Endodermal cell (in vitro differentiated cells): Measurements from ENCODE around the gene MYO16. TPM values are rescaled to one million over a fixed set of nuclear protein-coding genes. Genes with fewer than 3 reads are reported as not detected.

ENCODE experiments used
- DNase-seq: peaks from one replicate; pipeline ENCODE4 v3.0.0-alpha.2; 2017
- H3K27ac ChIP-seq: 2 replicates; pipeline ENCODE4 v1.5.1; 2013; ENCODE audit warnings: mild to moderate bottlenecking, low read depth, low read length, moderate library complexity
- H3K27me3 ChIP-seq: 2 replicates; pipeline ENCODE4 v1.6.1; 2013; ENCODE audit warnings: mild to moderate bottlenecking, low read length, moderate library complexity; ENCODE audit not compliant: insufficient read depth, control insufficient read depth, poor library complexity, severe bottlenecking
- H3K36me3 ChIP-seq: 2 replicates; pipeline ENCODE4 v1.7.0; 2013; ENCODE audit warnings: mild to moderate bottlenecking, low read length, moderate library complexity; ENCODE audit not compliant: control insufficient read depth, insufficient read depth
- H3K4me1 ChIP-seq: one replicate; pipeline ENCODE4 v1.7.0; 2013; ENCODE audit warnings: low read length; ENCODE audit not compliant: control insufficient read depth, insufficient read depth
- H3K4me3 ChIP-seq: 2 replicates; pipeline ENCODE4 v1.5.1; 2013; ENCODE audit warnings: mild to moderate bottlenecking, low read length, moderate library complexity
- H3K9ac ChIP-seq: 2 replicates; pipeline ENCODE4 v1.6.1; 2013; ENCODE audit warnings: mild to moderate bottlenecking, low read length, moderate library complexity; ENCODE audit not compliant: poor library complexity, severe bottlenecking; ENCODE audit errors: extremely low read depth
- H3K9me3 ChIP-seq: 2 replicates; pipeline ENCODE4 v1.6.1; 2013; ENCODE audit warnings: mild to moderate bottlenecking, low read length, moderate library complexity; ENCODE audit not compliant: control insufficient read depth
- H3K27ac Mint-ChIP-seq: 2 replicates; pipeline ENCODE4 v1.8.0; 2020; ENCODE audit warnings: mixed read lengths
- H3K27me3 Mint-ChIP-seq: 2 replicates; pipeline ENCODE4 v1.8.0; 2021; ENCODE audit warnings: mild to moderate bottlenecking, mixed read lengths; ENCODE audit not compliant: insufficient read depth
- H3K36me3 Mint-ChIP-seq: 2 replicates; pipeline ENCODE4 v1.8.0; 2020; ENCODE audit warnings: low read depth, mixed read lengths
- H3K4me1 Mint-ChIP-seq: 2 replicates; pipeline ENCODE4 v1.8.0; 2020; ENCODE audit warnings: mixed read lengths
- H3K4me3 Mint-ChIP-seq: 2 replicates; pipeline ENCODE4 v1.8.0; 2020; ENCODE audit warnings: mild to moderate bottlenecking, moderate library complexity, mixed read lengths
- H3K9me3 Mint-ChIP-seq: 2 replicates; pipeline ENCODE4 v1.8.0; 2020; ENCODE audit warnings: mild to moderate bottlenecking, mixed read lengths
- CTCF ChIP-seq: fragments of 200-600 bp; sonication (generic); conservative IDR thresholded peaks from 2 replicates; pipeline ENCODE4 v1.5.0; 2021; ENCODE audit warnings: antibody characterized with exemption, mild to moderate bottlenecking
- WGBS, 2 experiments: methylation state at CpG; one replicate each; pipeline versions ENCODE4 v1.1.5 to v1.1.7; 2013; ENCODE audit warnings: missing lambda C conversion rate in 2 of 2, mixed read lengths in 1 of 2; ENCODE audit not compliant: insufficient coverage in 1 of 2, insufficient read length in 1 of 2; 5-methylcytosine and 5-hydroxymethylcytosine counted together
- total RNA-seq, 2 donors: library from RNA; stranded (reverse); fragmentation: NEBNext Ultra II Directional in 1 of 2; extraction: Animal tissue kit (Norgen Biotek cat#: 25700) in 1 of 2; gene quantifications; 2 replicates in 1 of 2; 3 replicates in 1 of 2; pipeline ENCODE4 v1.2.1, GENCODE V29; 2021

The MYO16 gene
- total RNA-seq, 2 donors from 2014 or later = 0.70 to 1.2 TPM

DNA sequence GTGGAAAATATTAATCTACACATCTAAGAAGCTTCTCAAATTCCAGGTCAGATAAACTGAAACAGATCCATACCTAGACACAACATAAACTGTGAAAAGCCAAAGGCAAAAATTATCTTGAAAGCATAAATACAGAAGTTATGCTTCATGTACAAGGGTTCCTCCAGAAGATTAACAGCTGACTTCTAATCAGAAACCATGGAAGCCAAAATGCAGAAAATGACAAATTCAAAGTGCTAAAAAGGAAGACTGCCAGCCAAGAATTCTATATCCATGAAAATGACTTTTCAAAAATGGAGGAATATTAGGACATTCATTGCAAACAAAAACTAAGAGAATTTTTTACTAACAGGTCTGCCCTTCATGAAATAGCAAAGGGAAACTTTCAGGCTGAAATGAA, 72.8 kb downstream of the MYO16 start:
- H3K27me3 Mint-ChIP-seq = no peaks in the 10 kb centered on the region

DNA sequence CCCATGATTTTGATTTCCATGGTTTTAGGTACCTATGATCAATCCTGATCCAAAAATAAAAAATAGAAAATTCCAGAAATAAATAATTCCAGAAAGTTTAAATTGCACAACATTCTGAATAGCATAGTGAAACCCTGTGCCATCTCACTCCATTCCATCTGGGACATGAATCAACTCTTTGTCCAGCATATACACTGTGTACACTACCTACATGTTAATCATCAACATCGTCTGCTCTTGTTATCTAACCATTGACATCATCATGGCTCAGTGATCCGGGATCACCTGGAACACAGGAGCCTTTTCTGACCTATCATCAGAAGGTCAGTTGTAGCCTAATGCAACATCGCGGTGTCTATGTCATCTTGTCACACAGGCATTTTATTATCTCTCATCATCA, 75.6 kb downstream of the MYO16 start:
- Histone ChIP-seq H3K27ac (no peak overlapping the region), H3K9ac (no peak overlapping the region), H3K36me3 (no peaks in the 10 kb centered on the region), H3K4me1 (no peaks in the 10 kb centered on the region), H3K27me3 (no peaks in the 10 kb centered on the region), H3K4me3 (no peak overlapping the region), H3K9me3 (peaks cover 11% of the 10 kb centered on the region)
- WGBS, 2 experiments = 93 to 95% methylated on average over 2 to 4 of the region's 4 CpGs
- Mint-ChIP-seq H3K4me3 (no peak overlapping the region), H3K27me3 (no peaks in the 10 kb centered on the region), H3K36me3 (no peaks in the 10 kb centered on the region), H3K9me3 (peaks cover 6% of the 10 kb centered on the region), H3K27ac (no peak overlapping the region), H3K4me1 (no peaks in the 10 kb centered on the region)
- no peak for DNase-seq
- no peak for TF ChIP-seq CTCF

More for the DNA sequence above, 72.8 kb downstream of the MYO16 start:
- Histone ChIP-seq H3K27ac (no peak overlapping the region), H3K36me3 (no peaks in the 10 kb centered on the region), H3K9me3 (peaks cover 11% of the 10 kb centered on the region), H3K4me3 (no peak overlapping the region), H3K4me1 (no peaks in the 10 kb centered on the region), H3K27me3 (no peaks in the 10 kb centered on the region), H3K9ac (no peak overlapping the region)
- no peak overlapping the region for H3K4me3 Mint-ChIP-seq
- no peak for TF ChIP-seq CTCF
- peaks cover 6% of the 10 kb centered on the region for H3K9me3 Mint-ChIP-seq
- no peak for DNase-seq
- no peaks in the 10 kb centered on the region for H3K36me3 Mint-ChIP-seq
- no peaks in the 10 kb centered on the region for H3K4me1 Mint-ChIP-seq
- no peak overlapping the region for H3K27ac Mint-ChIP-seq

GRCh38 chr13:108707584-108707983, 78.2 kb downstream of the MYO16 start:
- H3K9me3 Mint-ChIP-seq = no peaks in the 10 kb centered on the region
- Histone ChIP-seq H3K4me1 (no peaks in the 10 kb centered on the region), H3K4me3 (no peak overlapping the region), H3K9me3 (no peaks in the 10 kb centered on the region), H3K36me3 (no peaks in the 10 kb centered on the region), H3K27ac (no peak overlapping the region), H3K27me3 (no peaks in the 10 kb centered on the region), H3K9ac (no peak overlapping the region)
- no peaks in the 10 kb centered on the region for H3K27me3 Mint-ChIP-seq
- H3K4me1 Mint-ChIP-seq = no peaks in the 10 kb centered on the region
- TF ChIP-seq CTCF = no peak
- H3K36me3 Mint-ChIP-seq = no peaks in the 10 kb centered on the region
- WGBS, 2 experiments = 75 to 95% methylated on average over 1 of the region's 1 CpG
- no peak overlapping the region for H3K4me3 Mint-ChIP-seq
- DNase-seq = no peak
- no peak overlapping the region for H3K27ac Mint-ChIP-seq
